H1 (cell line): ENCODE results near the gene MRPS12. TPM values are rescaled to one million over a fixed set of nuclear protein-coding genes. Genes with fewer than 3 reads are reported as not detected.

Source experiments
- CTCF ChIA-PET: fragments of 300-600 bp; sonication (Branson Sonifier 250); formaldehyde crosslinking; loops from one replicate; lab custom pipeline; 2021; ENCODE audit not compliant: partially characterized antibody; lab: Charles Lee
- POLR2A ChIA-PET: fragments of 300-600 bp; sonication (Branson Sonifier 250); formaldehyde crosslinking; loops from one replicate; lab custom pipeline; 2021; ENCODE audit warnings: inconsistent platforms; ENCODE audit not compliant: partially characterized antibody; lab: Charles Lee
- DNase-seq, 2 experiments: peaks; one replicate each; pipeline versions ENCODE4 v3.0.0 to v3.0.0-alpha.2; 2010 to 2022; ENCODE audit warnings: low spot score in 2 of 2, low read depth in 1 of 2, mixed read lengths in 1 of 2
- FAIRE-seq: peaks from 2 replicates; lab custom pipeline; 2011; peaks lifted over from hg19 to GRCh38; lab: Jason Lieb, UNC
- H2AFZ ChIP-seq: 2 replicates; pipeline ENCODE4 v1.8.1; 2012; ENCODE audit warnings: low read length, inconsistent platforms
- H2AK5ac ChIP-seq: 2 replicates; pipeline ENCODE4 v1.6.1; 2013; ENCODE audit warnings: low read depth, low read length
- H2BK120ac ChIP-seq: replicated peaks from 2 replicates; pipeline ENCODE3; 2013; ENCODE audit warnings: low read depth, low read length, inconsistent platforms
- H2BK12ac ChIP-seq: 2 replicates; pipeline ENCODE4 v1.6.1; 2013; ENCODE audit warnings: low read depth, low read length
- H2BK15ac ChIP-seq: 2 replicates; pipeline ENCODE4 v1.6.1; 2013; ENCODE audit warnings: low read length
- H2BK20ac ChIP-seq: 2 replicates; pipeline ENCODE4 v1.6.1; 2013; ENCODE audit warnings: low read length
- H2BK5ac ChIP-seq: 2 replicates; pipeline ENCODE4 v1.6.1; 2013; ENCODE audit warnings: low read depth, low read length
- H3K14ac ChIP-seq: 2 replicates; pipeline ENCODE4 v1.6.1; 2013; ENCODE audit warnings: inconsistent platforms; ENCODE audit not compliant: insufficient read length
- H3K18ac ChIP-seq: 2 replicates; pipeline ENCODE4 v1.6.1; 2013; ENCODE audit warnings: low read length; ENCODE audit errors: extremely low read depth
- H3K23ac ChIP-seq: 2 replicates; pipeline ENCODE4 v1.6.1; 2013; ENCODE audit warnings: inconsistent platforms; ENCODE audit not compliant: insufficient read length
- H3K23me2 ChIP-seq: 2 replicates; pipeline ENCODE4 v1.6.1; 2013; ENCODE audit warnings: low read depth, low read length
- H3K27ac ChIP-seq: 2 replicates; pipeline ENCODE4 v1.6.1; 2011; ENCODE audit warnings: low read depth, low read length, inconsistent platforms
- H3K27me3 ChIP-seq, 4 experiments: replicated peaks in 1 of 4; 1 replicate in 1 of 4; 2 replicates in 3 of 4; pipeline versions ENCODE4 v1.6.1 to v1.8.1; 2011 to 2013; ENCODE audit warnings: low read length in 3 of 4, mild to moderate bottlenecking in 3 of 4, inconsistent platforms in 2 of 4, mixed read lengths in 2 of 4, moderate library complexity in 1 of 4; ENCODE audit not compliant: control insufficient read depth in 3 of 4, insufficient read depth in 3 of 4; ENCODE audit errors: extremely low read depth in 1 of 4
- H3K36me3 ChIP-seq, 4 experiments: 2 replicates each; pipeline versions ENCODE4 v1.6.1 to v1.8.1; 2011 to 2013; ENCODE audit warnings: mild to moderate bottlenecking in 4 of 4, low read length in 3 of 4, moderate library complexity in 2 of 4, control low read depth in 1 of 4, inconsistent platforms in 1 of 4; ENCODE audit not compliant: insufficient read depth in 4 of 4, control insufficient read depth in 2 of 4
- H3K4ac ChIP-seq: replicated peaks from 2 replicates; pipeline ENCODE3; 2013; ENCODE audit warnings: low read length, low read depth, mixed read lengths, inconsistent platforms; ENCODE audit not compliant: insufficient read length
- H3K4me1 ChIP-seq, 4 experiments: replicated peaks in 1 of 4; 1 replicate in 1 of 4; 2 replicates in 3 of 4; pipeline versions ENCODE4 v1.6.1 to v1.8.1; 2011 to 2013; ENCODE audit warnings: low read length in 3 of 4, inconsistent platforms in 2 of 4, mixed read lengths in 1 of 4; ENCODE audit not compliant: insufficient read depth in 4 of 4, control insufficient read depth in 3 of 4
- H3K4me2 ChIP-seq, 2 experiments: 2 replicates each; pipeline versions ENCODE4 v1.6.1 to v1.8.1; 2011 to 2013; ENCODE audit warnings: low read depth in 2 of 2, low read length in 2 of 2, control low read depth in 1 of 2, inconsistent platforms in 1 of 2, mild to moderate bottlenecking in 1 of 2; ENCODE audit not compliant: insufficient read depth in 1 of 2
- H3K4me3 ChIP-seq, 4 experiments: fragments of 200-600, 300-600 bp in 1 of 4; sonication (generic), shearing (Covaris generic), sonication (Bioruptor Twin) in 1 of 4; 2 replicates each; pipeline versions ENCODE4 v1.5.1 to v1.8.1; 2011 to 2016; ENCODE audit warnings: low read length in 4 of 4, low read depth in 3 of 4, control low read depth in 2 of 4, inconsistent platforms in 2 of 4, mild to moderate bottlenecking in 2 of 4, mixed read lengths in 1 of 4, moderate library complexity in 1 of 4; ENCODE audit not compliant: insufficient read depth in 2 of 4; ENCODE audit errors: extremely low read depth in 1 of 4
- H3K56ac ChIP-seq: replicated peaks from 2 replicates; pipeline ENCODE3; 2013; ENCODE audit warnings: low read depth, mild to moderate bottlenecking, mixed read lengths, low read length, inconsistent platforms; ENCODE audit not compliant: insufficient read length
- H3K79me1 ChIP-seq: 2 replicates; pipeline ENCODE4 v1.6.1; 2013; ENCODE audit warnings: low read depth, low read length, control low read depth
- H3K79me2 ChIP-seq, 2 experiments: 2 replicates each; pipeline versions ENCODE4 v1.6.1 to v1.8.1; 2012 to 2013; ENCODE audit warnings: low read length in 2 of 2, mild to moderate bottlenecking in 2 of 2, inconsistent platforms in 1 of 2; ENCODE audit not compliant: insufficient read depth in 2 of 2, control insufficient read depth in 1 of 2
- H3K9ac ChIP-seq, 4 experiments: replicated peaks in 1 of 4; 1 replicate in 1 of 4; 2 replicates in 3 of 4; pipeline versions ENCODE4 v1.6.1 to v1.8.1; 2011 to 2013; ENCODE audit warnings: low read depth in 3 of 4, low read length in 3 of 4, control low read depth in 2 of 4, mild to moderate bottlenecking in 2 of 4, moderate library complexity in 2 of 4, inconsistent platforms in 1 of 4; ENCODE audit errors: extremely low read depth in 1 of 4
- H3K9me3 ChIP-seq, 2 experiments: 2 replicates each; pipeline versions ENCODE4 v1.6.1 to v1.8.1; 2012 to 2013; ENCODE audit warnings: mild to moderate bottlenecking in 2 of 2, moderate library complexity in 2 of 2, control low read depth in 1 of 2, inconsistent platforms in 1 of 2, low read depth in 1 of 2, low read length in 1 of 2, mixed read lengths in 1 of 2; ENCODE audit not compliant: insufficient read depth in 2 of 2
- H4K20me1 ChIP-seq, 2 experiments: replicated peaks in 1 of 2; 2 replicates each; pipeline versions ENCODE3 to v1.8.1; 2011 to 2013; ENCODE audit warnings: inconsistent platforms in 2 of 2, low read length in 2 of 2, mild to moderate bottlenecking in 1 of 2; ENCODE audit not compliant: insufficient read depth in 2 of 2, control insufficient read depth in 1 of 2
- H4K5ac ChIP-seq: 2 replicates; pipeline ENCODE4 v1.6.1; 2013; ENCODE audit warnings: low read length, low read depth, mixed read lengths, inconsistent platforms; ENCODE audit not compliant: insufficient read length
- H4K8ac ChIP-seq: 2 replicates; pipeline ENCODE4 v1.8.0; 2013; ENCODE audit warnings: mild to moderate bottlenecking, moderate library complexity, low read length, inconsistent platforms; ENCODE audit not compliant: insufficient read depth; ENCODE audit errors: extremely low read depth
- H4K91ac ChIP-seq: replicated peaks from 2 replicates; pipeline ENCODE3; 2013; ENCODE audit warnings: low read length, mixed read lengths, inconsistent platforms; ENCODE audit not compliant: insufficient read length
- BCL11A ChIP-seq, 2 experiments: IDR thresholded peaks; one replicate each; pipeline ENCODE4 v1.6.1; 2011; ENCODE audit warnings: low read depth in 2 of 2, low read length in 2 of 2, mild to moderate bottlenecking in 2 of 2
- CTBP2 ChIP-seq: IDR thresholded peaks from 2 replicates; pipeline ENCODE4 v1.7.0; 2011; ENCODE audit warnings: borderline replicate concordance, mild to moderate bottlenecking, moderate library complexity, mixed read lengths, low read length; ENCODE audit not compliant: insufficient read depth, insufficient read length
- EP300 ChIP-seq, 2 experiments: IDR thresholded peaks; 1 replicate in 1 of 2; 2 replicates in 1 of 2; pipeline ENCODE4 v1.6.1; 2011 to 2012; ENCODE audit warnings: low read depth in 2 of 2, low read length in 2 of 2, mild to moderate bottlenecking in 2 of 2, borderline replicate concordance in 1 of 2, inconsistent platforms in 1 of 2, moderate library complexity in 1 of 2
- EZH2 ChIP-seq: fragments of 200-600 bp; sonication (generic); IDR thresholded peaks from 2 replicates; pipeline ENCODE4 v1.7.1; 2012; ENCODE audit warnings: low read depth, mild to moderate bottlenecking, moderate library complexity, low read length, inconsistent platforms; ENCODE audit not compliant: severe bottlenecking
- FOSL1 ChIP-seq: IDR thresholded peaks from 2 replicates; pipeline ENCODE4 v1.6.1; 2011; ENCODE audit warnings: mild to moderate bottlenecking, low read depth, low read length, moderate library complexity; ENCODE audit not compliant: insufficient read depth
- HDAC6 ChIP-seq: IDR thresholded peaks from one replicate; pipeline ENCODE4 v1.7.1; 2012; ENCODE audit warnings: low read depth, mild to moderate bottlenecking, inconsistent platforms, low read length, moderate library complexity
- POLR2AphosphoS5 ChIP-seq: IDR thresholded peaks from 2 replicates; pipeline ENCODE4 v1.6.1; 2011; ENCODE audit warnings: low read depth, low read length
- RNF2 ChIP-seq: fragments of 200-900, 300-1000 bp; sonication (generic); IDR thresholded peaks from 2 replicates; pipeline ENCODE4 v1.7.1; 2016; ENCODE audit warnings: borderline replicate concordance, low read depth, mild to moderate bottlenecking, antibody characterized with exemption, low read length; ENCODE audit not compliant: poor library complexity, severe bottlenecking; ENCODE audit errors: missing control alignments
- SIRT6 ChIP-seq: IDR thresholded peaks from one replicate; pipeline ENCODE4 v1.7.1; 2012; ENCODE audit warnings: low read length, inconsistent platforms
- SUZ12 ChIP-seq: fragments of 200-600 bp; sonication (generic); IDR thresholded peaks from 2 replicates; pipeline ENCODE4 v1.6.1; 2012; ENCODE audit warnings: mild to moderate bottlenecking, inconsistent platforms, low read length, moderate library complexity, mixed read lengths
- TBP ChIP-seq: IDR thresholded peaks from 2 replicates; pipeline ENCODE4 v1.6.1; 2011; ENCODE audit warnings: low read depth, low read length, improper control_type of control experiment
- TCF12 ChIP-seq: IDR thresholded peaks from 2 replicates; pipeline ENCODE4 v1.6.1; 2011; ENCODE audit warnings: low read depth, mild to moderate bottlenecking, low read length
- WGBS, 2 experiments: shearing (Covaris generic) in 1 of 2; methylation state at CpG; one replicate each; pipeline versions ENCODE4 v1.1.6 to v1.1.7; 2013 to 2015; ENCODE audit warnings: low lambda C conversion rate in 2 of 2, mixed read lengths in 2 of 2, inconsistent platforms in 1 of 2, low coverage in 1 of 2, missing lambda C conversion rate in 1 of 2; ENCODE audit not compliant: insufficient replicate concordance in 2 of 2, insufficient coverage in 1 of 2, insufficient read length in 1 of 2; ENCODE audit errors: extremely low coverage in 1 of 2, missing lambda C conversion rate in 1 of 2; 5-methylcytosine and 5-hydroxymethylcytosine counted together
- polyA plus RNA-seq, 7 experiments: library from polyadenylated mRNA; depleted of rRNA in 3 of 7; stranded (reverse) in 5 of 7; unstranded in 2 of 7; fragments of >200 nt in 5 of 7; fragments of 200-250 nt in 2 of 7; gene quantifications; 1 replicate in 5 of 7; 2 replicates in 1 of 7; 4 replicates in 1 of 7; pipeline versions ENCODE4 v1.2.1 to v1.2.3, GENCODE V29; 2011 to 2013; ENCODE audit warnings: missing spikeins in 2 of 7, mixed read lengths in 2 of 7
- total RNA-seq: library from RNA; stranded (reverse); fragmentation: NEBNext Ultra II Directional; extraction: Animal tissue kit (Norgen Biotek cat#: 25700); gene quantifications from 2 replicates; pipeline ENCODE4 v1.2.1, GENCODE V29; 2021

The MRPS12 gene
- total and polyA plus RNA-seq, 2 of the 8 experiments (the other 6 are each of a cell fraction or from before 2014, with no cell fraction given): 79.0 to 175 TPM

DNA sequence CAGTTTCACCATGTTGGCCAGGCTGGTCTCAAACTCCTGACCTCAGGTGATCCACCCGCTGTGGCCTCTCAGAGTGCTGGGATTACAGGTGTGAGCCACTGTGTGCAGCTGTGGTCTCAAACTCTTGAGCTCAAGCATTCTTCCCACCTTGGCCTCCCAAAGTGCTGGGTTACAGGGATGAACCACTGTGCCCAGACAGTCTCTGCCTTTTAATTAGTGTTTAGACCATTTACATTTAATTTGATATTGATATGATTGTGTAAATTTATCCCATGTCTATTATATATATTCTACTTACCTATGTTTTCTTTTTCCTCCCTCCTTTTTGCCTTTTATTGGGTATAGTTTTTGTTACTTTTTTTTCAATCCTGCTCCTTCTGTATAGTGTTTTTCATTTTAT, 29.1 kb upstream of the MRPS12 start:
- POLR2A ChIA-PET: interaction anchor here (0.6 to 2.5 kb wide), 4 partner anchors 10 to 479 kb away, joined by 3 to 11 read pairs (median 4); partner anchors contain the start of gene CCER2
- TF ChIP-seq HDAC6: no peak
- TF ChIP-seq EZH2: no peak
- TF ChIP-seq EP300 (IDR thresholded peaks at IDR 0.05; ENCODE audit: borderline replicate concordance in 1 of 2, low read depth in 2 of 2, low read length in 2 of 2): no peak
- TF ChIP-seq FOSL1: no peak
- TF ChIP-seq RNF2: no peak
- no peak for TF ChIP-seq TBP
- TF ChIP-seq SIRT6: no peak
- TF ChIP-seq CTBP2: no peak
- no peak for TF ChIP-seq TCF12
- no peak for TF ChIP-seq BCL11A (IDR thresholded peaks at IDR 0.05; ENCODE audit: low read depth in 2 of 2, low read length in 2 of 2)
- no peak for TF ChIP-seq POLR2AphosphoS5
- no peak for TF ChIP-seq SUZ12

More for the DNA sequence above, 29.1 kb upstream of the MRPS12 start:
- H2BK5ac ChIP-seq: no peak overlapping the region
- H2BK15ac ChIP-seq: no peak overlapping the region
- no peak overlapping the region for H2BK12ac ChIP-seq
- no peak overlapping the region for H3K4me2 ChIP-seq
- H3K4me3 ChIP-seq: no peak overlapping the region
- H3K36me3 ChIP-seq: peaks cover 0 to 9% (median 1%) of the 10 kb centered on the region in 4 experiments; a peak in 2 of 8 replicates
- peaks cover 0 to 9% (median 3%) of the 10 kb centered on the region in 4 experiments; a peak in 4 of 7 replicates for H3K4me1 ChIP-seq
- H3K9me3 ChIP-seq: 0 out of 4 replicates have a peak, but pooled peaks cover 0 to 2% of the 10 kb centered on the region in 2 experiments
- no peak overlapping the region for H3K18ac ChIP-seq
- H3K14ac ChIP-seq: no peak overlapping the region
- H4K20me1 ChIP-seq: peaks cover 0 to 3% of the 10 kb centered on the region in 2 experiments
- H2AK5ac ChIP-seq: no peak overlapping the region
- H3K23me2 ChIP-seq: peaks cover 13% of the 10 kb centered on the region; the same call in 1 of the 2 replicates
- H3K79me2 ChIP-seq: peaks cover 0 to 16% of the 10 kb centered on the region in 2 experiments; a peak in 2 of 4 replicates
- peaks cover 0 to 9% (median 4%) of the 10 kb centered on the region in 4 experiments; a peak in 3 of 7 replicates for H3K27me3 ChIP-seq
- 100% methylated on average over 1 of the region's 1 CpG; no CpG with 5 or more reads in 1 of the 2 experiments for WGBS, 2 experiments
- DNase-seq (no peak), FAIRE-seq (no peak)
- CTCF ChIA-PET: interaction anchor here (1.1 to 2.3 kb wide), 2 partner anchors 15 to 16 kb away, joined by 3 to 5 read pairs; no protein-coding TSS in a partner anchor
- no peak overlapping the region for H2BK120ac ChIP-seq
- H3K27ac ChIP-seq: no peak overlapping the region
- no peak overlapping the region for H3K4ac ChIP-seq
- H4K8ac ChIP-seq: no peak overlapping the region
- H3K56ac ChIP-seq: no peak overlapping the region
- no peak overlapping the region for H2AFZ ChIP-seq
- no peak overlapping the region for H4K91ac ChIP-seq
- no peak overlapping the region; a peak in 1 of 7 replicates for H3K9ac ChIP-seq
- H2BK20ac ChIP-seq: no peak overlapping the region
- H4K5ac ChIP-seq: no peak overlapping the region
- H3K79me1 ChIP-seq: no peaks in the 10 kb centered on the region; the same call in 1 of the 2 replicates
- H3K23ac ChIP-seq: no peak overlapping the region
